ENCODE measurements around the gene CHST9. TPM values are rescaled to one million over a fixed set of nuclear protein-coding genes. Genes with fewer than 3 reads are reported as not detected.
"Not testable (repeated sequence)": the region's sequence is repeated elsewhere in the genome, so short reads cannot be mapped to it uniquely, and the experiment has no call there.

Gene CHST9
- total and polyA plus RNA-seq, 4 donors = 0.42 to 6.4 (median 1.4) TPM

- not testable (repeated sequence) for H3K9ac ChIP-seq (ENCODE audit: low read depth in 1 of 2, low read length in 2 of 2); H3K9me3 ChIP-seq (ENCODE audit: control insufficient read depth in 4 of 4, low read length in 3 of 4); H3K27ac ChIP-seq (ENCODE audit: low read depth in 1 of 2, low read length in 2 of 2); DNase-seq (ENCODE audit: low spot score); H3K27me3 ChIP-seq (ENCODE audit: control insufficient read depth in 4 of 4, insufficient read depth in 4 of 4, low read length in 3 of 4); H3K36me3 ChIP-seq (ENCODE audit: control insufficient read depth in 4 of 4, insufficient read depth in 3 of 4, low read depth in 1 of 4, low read length in 3 of 4); H3K4me3 ChIP-seq (ENCODE audit: low read depth in 1 of 3, low read length in 3 of 3); H3K4me1 ChIP-seq (ENCODE audit: control insufficient read depth in 4 of 4, insufficient read depth in 4 of 4, low read length in 3 of 4)
- 92% methylated on average over 12 of the region's 12 CpGs for WGBS
- TF ChIP-seq RAD21 (IDR thresholded peaks at IDR 0.05) = peak in 1 of 2 donors; percentile 29
Measured at GRCh38 chr18:27163197-27163716, 21.9 kb downstream of the CHST9 start.

- H3K27me3 ChIP-seq (ENCODE audit: control insufficient read depth in 4 of 4, insufficient read depth in 4 of 4, low read length in 3 of 4); DNase-seq (ENCODE audit: low spot score); H3K36me3 ChIP-seq (ENCODE audit: control insufficient read depth in 4 of 4, insufficient read depth in 3 of 4, low read depth in 1 of 4, low read length in 3 of 4); H3K9me3 ChIP-seq (ENCODE audit: control insufficient read depth in 4 of 4, low read length in 3 of 4); H3K4me1 ChIP-seq (ENCODE audit: control insufficient read depth in 4 of 4, insufficient read depth in 4 of 4, low read length in 3 of 4); H3K4me3 ChIP-seq (ENCODE audit: low read depth in 1 of 3, low read length in 3 of 3); H3K27ac ChIP-seq (ENCODE audit: low read depth in 1 of 2, low read length in 2 of 2); H3K9ac ChIP-seq (ENCODE audit: low read depth in 1 of 2, low read length in 2 of 2): not testable (repeated sequence)
- 57% methylated on average over 5 of the region's 5 CpGs for WGBS
Measured at GRCh38 chr18:27149240-27149639, 35.9 kb downstream of the CHST9 start.

DNA sequence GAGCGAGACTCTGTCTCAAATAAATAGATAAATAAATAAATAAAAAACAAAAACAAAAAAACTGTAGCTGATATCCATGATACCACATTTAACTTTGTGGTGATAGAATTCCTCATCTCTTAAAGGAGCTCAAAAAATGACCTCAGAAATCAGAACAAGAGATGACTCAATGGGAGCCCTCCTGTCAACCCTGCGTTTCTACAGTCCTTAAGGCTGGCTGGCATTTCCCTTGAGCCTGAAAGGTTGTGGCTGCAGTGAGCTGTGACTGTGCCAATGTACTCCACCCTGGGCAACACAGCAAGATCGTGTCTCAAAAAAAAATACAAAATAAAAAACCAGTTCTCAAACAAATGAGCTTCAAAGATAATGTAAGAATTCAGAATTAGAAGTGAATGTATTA, 40.4 kb downstream of the CHST9 start:
- 72% methylated on average over 3 of the region's 3 CpGs for WGBS
- TF ChIP-seq GABPA (IDR thresholded peaks at IDR 0.05 in 1 of 2, conservative IDR thresholded peaks at IDR 0.05 in 1 of 2) (no peak), FOXA1 (IDR thresholded peaks at IDR 0.05) (no peak), SP1 (IDR thresholded peaks at IDR 0.05) (no peak), CTCF (IDR thresholded peaks at IDR 0.05; ENCODE audit: low read depth, low read length, missing input control) (no peak), EGR1 (IDR thresholded peaks at IDR 0.05; ENCODE audit: low read depth in 2 of 2) (no peak), RAD21 (IDR thresholded peaks at IDR 0.05) (no peak), JUND (IDR thresholded peaks at IDR 0.05) (no peak), HNF4G (IDR thresholded peaks at IDR 0.05) (no peak), RXRA (IDR thresholded peaks at IDR 0.05) (no peak), HNF4A (conservative IDR thresholded peaks at IDR 0.05) (no peak), FOXA2 (IDR thresholded peaks at IDR 0.05) (no peak), REST (IDR thresholded peaks at IDR 0.05) (no peak), TAF1 (conservative IDR thresholded peaks at IDR 0.05) (no peak), YY1 (IDR thresholded peaks at IDR 0.05) (no peak), ZBTB33 (IDR thresholded peaks at IDR 0.05) (no peak), NR2F2 (IDR thresholded peaks at IDR 0.05) (no peak), ATF3 (IDR thresholded peaks at IDR 0.05) (no peak)
- TF ChIP-seq, protein P1, sequence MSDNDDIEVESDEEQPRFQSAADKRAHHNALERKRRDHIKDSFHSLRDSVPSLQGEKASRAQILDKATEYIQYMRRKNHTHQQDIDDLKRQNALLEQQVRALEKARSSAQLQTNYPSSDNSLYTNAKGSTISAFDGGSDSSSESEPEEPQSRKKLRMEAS (IDR thresholded peaks at IDR 0.05) = no peak
- H3K27ac ChIP-seq (ENCODE audit: low read depth in 1 of 2, low read length in 2 of 2) = no peak overlapping the region

More for the DNA sequence above, 40.4 kb downstream of the CHST9 start:
- Histone ChIP-seq H3K9ac (ENCODE audit: low read depth in 1 of 2, low read length in 2 of 2) (no peak overlapping the region), H3K4me1 (ENCODE audit: control insufficient read depth in 4 of 4, insufficient read depth in 4 of 4, low read length in 3 of 4) (peaks cover 0 to 6% (median 3%) of the 10 kb centered on the region in 4 donors), H3K27me3 (ENCODE audit: control insufficient read depth in 4 of 4, insufficient read depth in 4 of 4, low read length in 3 of 4) (no peaks in the 10 kb centered on the region), H3K4me3 (ENCODE audit: low read depth in 1 of 3, low read length in 3 of 3) (no peak overlapping the region), H3K36me3 (ENCODE audit: control insufficient read depth in 4 of 4, insufficient read depth in 3 of 4, low read depth in 1 of 4, low read length in 3 of 4) (no peaks in the 10 kb centered on the region), H3K9me3 (ENCODE audit: control insufficient read depth in 4 of 4, low read length in 3 of 4) (peaks cover 0 to 1% (median 0%) of the 10 kb centered on the region in 4 donors)
- no peak for DNase-seq (ENCODE audit: low spot score)

All from liver (tissue), 9 donors.